IMR-90 (cell line): ENCODE results near the gene CEP57L1. TPM values are rescaled to one million over a fixed set of nuclear protein-coding genes. Genes with fewer than 3 reads are reported as not detected.

Experiments used
- ATAC-seq: fragments of 200-7000 bp; cut with Tn5 transposase; 2 replicates; pipeline ENCODE4 v1.9.1; 2020; ENCODE audit warnings: low read depth, mild to moderate bottlenecking, moderate library complexity
- BruUV-seq: library from RNA; stranded (reverse); fragments of 400-500 nt; replicated peaks from 2 replicates; lab custom pipeline; 2021; lab: Mats Ljungman, UMichigan
- CTCF ChIA-PET: fragments of 300-600 bp; formaldehyde crosslinking; extraction: SDS; loops from one replicate; lab custom pipeline; 2021; ENCODE audit warnings: antibody characterized with exemption; lab: Yijun Ruan, JAX
- POLR2A ChIA-PET: fragments of 300-600 bp; sonication (Branson Sonifier 250); formaldehyde crosslinking; loops from one replicate; lab custom pipeline; 2022; ENCODE audit warnings: antibody characterized with exemption; ENCODE audit not compliant: unreplicated experiment; lab: Charles Lee
- DNase-seq: peaks from one replicate; pipeline ENCODE4 v3.0.0; 2013
- H2AFZ ChIP-seq: replicated peaks from 2 replicates; pipeline ENCODE3; 2013; ENCODE audit warnings: low read length, mild to moderate bottlenecking; ENCODE audit not compliant: poor library complexity
- H2AK5ac ChIP-seq: 2 replicates; pipeline ENCODE4 v1.6.1; 2013; ENCODE audit warnings: low read depth, low read length, inconsistent platforms
- H2AK9ac ChIP-seq: replicated peaks from 2 replicates; pipeline ENCODE3; 2013; ENCODE audit warnings: mild to moderate bottlenecking, low read depth, low read length, moderate library complexity; ENCODE audit not compliant: poor library complexity
- H2BK120ac ChIP-seq: 2 replicates; pipeline ENCODE4 v1.6.1; 2013; ENCODE audit warnings: low read depth, low read length, inconsistent platforms
- H2BK15ac ChIP-seq: 3 replicates; pipeline ENCODE4 v1.6.1; 2013; ENCODE audit warnings: low read depth, low read length, inconsistent platforms
- H2BK20ac ChIP-seq: 2 replicates; pipeline ENCODE4 v1.6.1; 2013; ENCODE audit warnings: low read depth, mild to moderate bottlenecking, inconsistent platforms, low read length, moderate library complexity
- H2BK5ac ChIP-seq: 2 replicates; pipeline ENCODE4 v1.6.1; 2013; ENCODE audit warnings: mild to moderate bottlenecking, low read depth, low read length, inconsistent platforms; ENCODE audit not compliant: poor library complexity, severe bottlenecking
- H3K14ac ChIP-seq: replicated peaks from 2 replicates; pipeline ENCODE4 v1.6.1; 2013; ENCODE audit warnings: low read depth, low read length, inconsistent platforms
- H3K18ac ChIP-seq: 2 replicates; pipeline ENCODE4 v1.6.1; 2013; ENCODE audit warnings: low read depth, low read length, control low read depth
- H3K23ac ChIP-seq: 2 replicates; pipeline ENCODE4 v1.6.1; 2013; ENCODE audit warnings: low read depth, low read length, inconsistent platforms
- H3K27ac ChIP-seq: 2 replicates; pipeline ENCODE4 v1.5.1; 2013; ENCODE audit warnings: mild to moderate bottlenecking, control low read depth, low read length; ENCODE audit not compliant: insufficient read depth
- H3K27me3 ChIP-seq: 2 replicates; pipeline ENCODE4 v1.6.1; 2013; ENCODE audit warnings: low read length; ENCODE audit not compliant: control insufficient read depth, insufficient read depth
- H3K36me3 ChIP-seq: 2 replicates; pipeline ENCODE4 v1.6.1; 2013; ENCODE audit warnings: low read length, mixed read lengths; ENCODE audit not compliant: control insufficient read depth, insufficient read depth
- H3K4ac ChIP-seq: 2 replicates; pipeline ENCODE4 v1.6.1; 2013; ENCODE audit warnings: low read depth, low read length, inconsistent platforms
- H3K4me1 ChIP-seq: 2 replicates; pipeline ENCODE4 v1.6.1; 2013; ENCODE audit warnings: low read length, mixed read lengths; ENCODE audit not compliant: control insufficient read depth, insufficient read depth
- H3K4me2 ChIP-seq: 2 replicates; pipeline ENCODE4 v1.6.1; 2013; ENCODE audit warnings: low read depth, mild to moderate bottlenecking, control low read depth, low read length, moderate library complexity
- H3K4me3 ChIP-seq: 2 replicates; pipeline ENCODE4 v1.5.1; 2013; ENCODE audit warnings: low read depth, mild to moderate bottlenecking, control low read depth, low read length, moderate library complexity; ENCODE audit not compliant: insufficient read depth
- H3K56ac ChIP-seq: 2 replicates; pipeline ENCODE4 v1.6.1; 2013; ENCODE audit warnings: low read length, inconsistent platforms; ENCODE audit not compliant: insufficient read depth; ENCODE audit errors: extremely low read depth
- H3K79me1 ChIP-seq, 2 experiments: 2 replicates each; pipeline ENCODE4 v1.6.1; 2013; ENCODE audit warnings: low read length in 2 of 2, inconsistent platforms in 1 of 2, low read depth in 1 of 2
- H3K9ac ChIP-seq: 2 replicates; pipeline ENCODE4 v1.6.1; 2013; ENCODE audit warnings: low read depth, low read length, control low read depth
- H3K9me1 ChIP-seq: 2 replicates; pipeline ENCODE4 v1.6.1; 2013; ENCODE audit warnings: low read length, inconsistent platforms; ENCODE audit not compliant: insufficient read depth
- H3K9me3 ChIP-seq: 2 replicates; pipeline ENCODE4 v1.6.1; 2013; ENCODE audit warnings: low read length; ENCODE audit not compliant: control insufficient read depth, insufficient read depth
- H4K20me1 ChIP-seq: 2 replicates; pipeline ENCODE4 v1.6.1; 2013; ENCODE audit warnings: low read length, inconsistent platforms; ENCODE audit not compliant: insufficient read depth
- H4K5ac ChIP-seq: 2 replicates; pipeline ENCODE4 v1.6.1; 2013; ENCODE audit warnings: mild to moderate bottlenecking, low read depth, low read length, control low read depth
- H4K8ac ChIP-seq, 2 experiments: 2 replicates each; pipeline ENCODE4 v1.6.1; 2013; ENCODE audit warnings: low read depth in 2 of 2, low read length in 2 of 2, control low read depth in 1 of 2, inconsistent platforms in 1 of 2
- H4K91ac ChIP-seq: 2 replicates; pipeline ENCODE4 v1.6.1; 2013; ENCODE audit warnings: low read depth, low read length, inconsistent platforms; ENCODE audit not compliant: insufficient read depth
- MAFK ChIP-seq: IDR thresholded peaks from 2 replicates; pipeline ENCODE4 v1.6.1; 2012; ENCODE audit warnings: low read depth, low read length, improper control_type of control experiment
- RAD21 ChIP-seq: IDR thresholded peaks from 2 replicates; pipeline ENCODE4 v1.6.1; 2012; ENCODE audit warnings: low read length, improper control_type of control experiment
- RCOR1 ChIP-seq: IDR thresholded peaks from 2 replicates; pipeline ENCODE4 v1.6.1; 2012; ENCODE audit warnings: mild to moderate bottlenecking, low read length, improper control_type of control experiment; ENCODE audit not compliant: insufficient replicate concordance
- dilution Hi-C: fragments of 300-500 bp; cut with HindIII; formaldehyde crosslinking; loops from one replicate; pipeline ENCODE4 v1.14.3; 2018; ENCODE audit warnings: low sequenced_read_pairs; ENCODE audit not compliant: unreplicated experiment
- in situ Hi-C: fragments of 300-500 bp; cut with MboI; formaldehyde crosslinking; loops from 3 replicates; pipeline ENCODE4 v1.14.3; 2019; ENCODE audit warnings: low sequenced_read_pairs, inconsistent platforms, mixed read lengths
- intact Hi-C: fragments of 100-400 bp; cut with micrococcal nuclease; formaldehyde crosslinking; loops from 2 replicates; pipeline ENCODE4 v1.10.0; 2022
- polyA plus RNA-seq, 3 experiments: library from polyadenylated mRNA; depleted of rRNA; stranded (reverse); fragments of >200 nt; gene quantifications; 2 replicates each; pipeline ENCODE4 v1.2.3, GENCODE V29; 2012; ENCODE audit warnings: low replicate concordance in 1 of 3
- total RNA-seq: library from RNA; depleted of rRNA; stranded (reverse); fragments of >200 nt; gene quantifications from 2 replicates; pipeline ENCODE4 v1.2.3, GENCODE V29; 2012
- TF ChIP-seq, protein P1 (sequence below): fragments of 150-350 bp; IDR thresholded peaks from 2 replicates; pipeline ENCODE4 v1.6.1; 2016; ENCODE audit warnings: low read depth, mild to moderate bottlenecking, low read length, moderate library complexity, borderline replicate concordance

Gene CEP57L1
- total and polyA plus RNA-seq, 2 of the 4 experiments (the other 2 are of a cell fraction): 10.3 to 21.9 TPM

DNA sequence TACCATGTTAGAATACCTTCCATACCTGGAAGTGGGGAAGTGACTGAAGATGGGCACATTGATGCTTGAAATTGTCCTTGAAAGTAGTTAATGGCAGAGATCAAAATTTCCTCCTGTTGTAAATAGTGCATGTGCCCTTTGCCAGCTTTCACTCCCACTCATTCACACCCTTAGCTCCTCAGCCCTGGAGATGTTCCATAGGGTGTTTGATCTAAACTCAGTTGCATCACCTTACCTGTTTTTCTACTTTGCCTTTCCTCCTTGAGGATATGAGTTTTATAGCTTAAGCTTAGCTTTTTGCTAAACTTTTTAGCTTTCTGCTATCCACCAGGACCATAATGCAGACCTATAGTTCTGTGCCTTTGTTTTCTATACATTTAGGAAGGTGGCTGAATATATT is 69.0 kb downstream of the CEP57L1 start:
- Histone ChIP-seq H4K20me1 (no peaks in the 10 kb centered on the region), H4K5ac (no peak overlapping the region), H2BK20ac (no peak overlapping the region), H2AFZ (no peak overlapping the region), H3K4me2 (no peak overlapping the region), H3K4ac (no peak overlapping the region), H3K14ac (no peak overlapping the region), H3K27ac (no peak overlapping the region), H3K4me1 (0 out of 2 replicates have a peak, but pooled peaks cover 2% of the 10 kb centered on the region), H2AK9ac (no peak overlapping the region), H4K8ac (no peak overlapping the region), H2BK5ac (no peak overlapping the region), H3K4me3 (no peak overlapping the region), H3K9me3 (no peaks in the 10 kb centered on the region), H3K56ac (no peak overlapping the region), H2BK120ac (no peak overlapping the region), H3K9me1 (peaks cover 4% of the 10 kb centered on the region; the same call in 1 of the 2 replicates), H3K36me3 (no peaks in the 10 kb centered on the region), H3K18ac (no peak overlapping the region), H2BK15ac (no peak overlapping the region), H3K9ac (no peak overlapping the region), H3K23ac (no peak overlapping the region), H4K91ac (no peak overlapping the region), H2AK5ac (no peak overlapping the region), H3K79me1 (no peaks in the 10 kb centered on the region), H3K27me3 (no peaks in the 10 kb centered on the region)
- intact Hi-C loops (no loop called here), dilution Hi-C loops (no loop called here), in situ Hi-C loops (no loop called here)
- CTCF ChIA-PET: interaction anchor here (0.6 kb wide), 1 partner anchor 24 kb away, joined by 6 read pairs; no protein-coding TSS in a partner anchor
- TF ChIP-seq, protein P1, sequence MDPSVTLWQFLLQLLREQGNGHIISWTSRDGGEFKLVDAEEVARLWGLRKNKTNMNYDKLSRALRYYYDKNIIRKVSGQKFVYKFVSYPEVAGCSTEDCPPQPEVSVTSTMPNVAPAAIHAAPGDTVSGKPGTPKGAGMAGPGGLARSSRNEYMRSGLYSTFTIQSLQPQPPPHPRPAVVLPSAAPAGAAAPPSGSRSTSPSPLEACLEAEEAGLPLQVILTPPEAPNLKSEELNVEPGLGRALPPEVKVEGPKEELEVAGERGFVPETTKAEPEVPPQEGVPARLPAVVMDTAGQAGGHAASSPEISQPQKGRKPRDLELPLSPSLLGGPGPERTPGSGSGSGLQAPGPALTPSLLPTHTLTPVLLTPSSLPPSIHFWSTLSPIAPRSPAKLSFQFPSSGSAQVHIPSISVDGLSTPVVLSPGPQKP: no peak
- no peak for TF ChIP-seq RAD21
- TF ChIP-seq RCOR1: no peak
- no peak for TF ChIP-seq MAFK
- no peak for ATAC-seq
- POLR2A ChIA-PET: no interaction called here
- BruUV-seq: no TSS peak
- no peak for DNase-seq
